ENCODE results near the gene PIK3IP1.
"Not testable (repeated sequence)": the region's sequence is repeated elsewhere in the genome, so short reads cannot be mapped to it uniquely, and the experiment has no call there.

PIK3IP1 gene

GRCh38 chr22:31248965-31249958 lies 43.0 kb downstream of the PIK3IP1 start:
- DNase-seq (ENCODE audit: low read depth), result no peak

DNA sequence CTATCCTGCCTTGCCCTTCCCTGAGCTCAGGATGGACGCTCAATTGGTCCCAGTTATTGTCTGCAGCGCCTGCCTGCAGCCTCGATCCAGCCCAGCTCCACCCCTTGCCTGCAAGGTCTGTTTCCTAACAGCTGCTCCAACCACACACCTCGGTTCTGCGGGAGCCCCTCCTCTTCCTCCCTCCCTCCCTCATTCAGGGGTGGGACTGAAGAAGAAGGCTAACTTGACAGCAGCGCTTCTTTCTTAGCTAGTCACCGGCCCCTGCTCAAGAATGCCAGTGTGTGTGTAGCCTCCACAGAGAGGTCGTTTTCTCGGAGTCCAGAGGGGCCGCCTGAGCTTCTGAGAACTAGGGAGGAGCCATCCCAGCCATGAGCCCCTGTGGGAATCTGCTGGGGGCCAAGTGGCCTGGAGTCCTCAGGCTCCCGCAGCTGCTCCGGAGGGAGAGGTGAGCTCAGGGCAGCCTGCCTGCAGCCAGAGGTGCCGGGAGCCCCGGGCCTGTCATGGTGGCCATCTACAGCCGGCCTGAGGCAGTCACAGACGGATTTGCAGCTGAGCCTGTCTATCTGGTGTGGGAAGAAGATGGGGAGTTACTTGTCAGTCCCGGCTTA lies 44.0 kb downstream of the PIK3IP1 start:
- peak; percentile 42 for DNase-seq (ENCODE audit: low read depth)

- DNase-seq (ENCODE audit: low read depth), result no peak
Observed at GRCh38 chr22:31247726-31248125, 44.6 kb downstream of the PIK3IP1 start.

DNA sequence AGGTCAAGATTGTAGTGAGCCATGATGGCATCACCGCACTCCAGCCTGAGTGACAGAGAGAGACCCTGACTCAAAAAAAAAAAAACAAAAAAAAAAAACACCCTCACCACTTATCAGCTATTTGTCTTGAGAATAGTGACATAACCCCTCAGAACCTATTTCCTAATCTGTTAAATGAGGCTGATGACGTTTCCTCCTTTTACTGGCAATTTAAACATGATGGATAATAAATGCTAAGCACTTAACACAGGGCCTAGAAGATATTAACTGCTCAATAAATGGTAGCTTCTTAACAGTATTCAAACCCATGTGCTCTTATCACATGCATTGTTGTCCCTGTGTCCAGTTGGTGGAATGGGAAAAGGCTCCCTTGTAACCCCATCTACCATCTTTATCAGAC lies 45.6 kb downstream of the PIK3IP1 start:
- no peak for DNase-seq (ENCODE audit: low read depth)

- not testable (repeated sequence) for DNase-seq (ENCODE audit: low read depth)
Observed at GRCh38 chr22:31245998-31246397, 46.3 kb downstream of the PIK3IP1 start.

DNA sequence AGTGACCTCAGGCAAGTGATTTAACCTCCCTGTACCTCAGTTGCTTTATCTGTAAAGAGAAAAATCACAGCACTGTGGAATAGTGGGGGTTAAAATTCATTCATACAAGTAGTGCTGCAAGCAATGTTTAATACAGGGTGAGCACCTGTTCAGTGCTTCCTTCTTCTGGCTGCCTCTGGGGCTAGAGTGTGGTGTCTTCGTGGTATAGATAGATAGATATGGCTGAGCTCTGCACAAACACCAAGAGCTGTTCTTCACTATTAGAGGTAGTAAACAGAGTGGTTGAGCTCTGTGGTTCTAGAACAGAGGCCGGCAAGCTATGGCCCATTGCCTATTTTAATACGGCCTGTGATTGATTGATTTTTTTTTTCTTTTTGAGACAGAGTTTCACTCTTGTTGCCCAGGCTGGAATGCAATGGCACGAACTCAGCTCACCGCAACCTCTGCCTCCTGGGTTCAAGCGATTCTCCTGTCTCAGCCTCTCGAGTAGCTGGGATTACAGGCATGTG lies 47.3 kb downstream of the PIK3IP1 start:
- no peak for DNase-seq (ENCODE audit: low read depth)

DNA sequence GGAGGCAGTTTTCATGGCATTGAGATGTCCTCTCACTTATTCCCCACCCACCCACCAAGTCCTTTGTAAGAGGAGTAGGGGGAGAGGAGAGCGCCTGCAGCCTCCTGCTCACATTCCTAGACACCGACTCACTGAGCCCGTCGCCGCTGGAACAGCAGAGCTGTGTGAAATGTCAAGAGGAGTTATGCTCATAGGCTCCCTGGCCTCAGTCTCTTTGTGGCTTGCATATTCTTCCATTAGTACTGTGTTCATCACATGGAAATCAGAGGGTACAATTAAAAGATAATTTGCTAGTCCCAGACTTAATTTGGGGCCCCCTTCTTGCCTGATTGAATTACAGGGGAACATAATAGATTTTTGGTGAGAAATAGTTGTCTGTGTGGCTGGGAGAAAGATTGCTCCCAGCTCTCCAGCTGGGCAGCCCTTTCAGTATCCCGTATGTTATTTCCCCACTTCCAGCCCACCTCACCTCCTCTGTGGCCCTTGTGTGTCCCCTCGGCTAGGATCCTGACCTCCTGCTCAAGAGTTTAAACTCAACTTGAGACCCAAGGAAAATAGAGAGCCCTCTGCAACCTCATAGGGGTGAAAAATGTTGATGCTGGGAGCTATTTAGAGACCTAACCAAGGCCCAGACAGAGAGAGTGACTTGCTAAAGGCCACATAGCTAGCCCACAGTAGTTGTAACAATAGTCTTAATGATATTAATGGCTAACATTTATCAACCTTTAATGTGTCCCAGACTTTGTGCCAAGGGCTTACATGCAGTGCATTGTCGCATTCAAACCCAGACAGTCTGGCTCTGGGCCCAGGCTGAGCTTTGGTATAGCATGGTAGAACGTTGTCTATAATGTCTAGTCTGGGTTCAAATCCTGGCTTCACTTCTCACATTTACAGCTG lies 48.0 kb downstream of the PIK3IP1 start:
- no peak for DNase-seq (ENCODE audit: low read depth)

GRCh38 chr22:31243339-31244045 lies 48.8 kb downstream of the PIK3IP1 start:
- no peak for DNase-seq (ENCODE audit: low read depth)

- no peak for DNase-seq (ENCODE audit: low read depth)
Observed at GRCh38 chr22:31241936-31242335, 50.4 kb downstream of the PIK3IP1 start.

- DNase-seq (ENCODE audit: low read depth), result no peak
Observed at GRCh38 chr22:31241200-31241599, 51.1 kb downstream of the PIK3IP1 start.

DNA sequence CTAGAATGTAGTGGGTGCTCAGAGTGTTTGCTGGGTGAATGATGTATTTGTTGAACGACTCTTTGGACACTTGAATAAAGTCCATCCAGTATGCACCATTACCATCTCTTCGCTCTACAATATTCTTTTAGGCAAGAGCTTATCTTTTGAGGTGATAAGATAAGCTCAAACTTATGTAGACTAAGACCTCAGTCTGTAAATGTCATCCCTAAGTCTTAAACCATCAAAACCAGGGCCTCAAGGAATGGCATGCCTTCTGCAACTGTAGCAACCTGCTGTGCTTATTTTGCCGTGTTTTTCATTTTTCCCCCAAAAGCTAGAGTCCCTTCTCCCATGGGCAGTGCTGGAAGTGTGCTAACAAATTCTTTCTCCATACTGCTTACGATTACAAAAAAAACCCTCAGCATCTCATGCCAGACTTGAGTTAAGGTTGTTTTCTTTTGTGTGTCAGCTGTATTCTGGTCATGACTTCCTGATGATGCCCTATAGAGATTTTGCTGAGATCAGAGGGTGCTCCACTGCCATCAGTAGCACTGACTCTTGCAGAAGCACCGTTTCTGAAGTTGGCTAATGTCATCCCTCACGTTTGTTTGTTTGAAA lies 52.4 kb downstream of the PIK3IP1 start:
- DNase-seq (ENCODE audit: low read depth), result no peak

DNA sequence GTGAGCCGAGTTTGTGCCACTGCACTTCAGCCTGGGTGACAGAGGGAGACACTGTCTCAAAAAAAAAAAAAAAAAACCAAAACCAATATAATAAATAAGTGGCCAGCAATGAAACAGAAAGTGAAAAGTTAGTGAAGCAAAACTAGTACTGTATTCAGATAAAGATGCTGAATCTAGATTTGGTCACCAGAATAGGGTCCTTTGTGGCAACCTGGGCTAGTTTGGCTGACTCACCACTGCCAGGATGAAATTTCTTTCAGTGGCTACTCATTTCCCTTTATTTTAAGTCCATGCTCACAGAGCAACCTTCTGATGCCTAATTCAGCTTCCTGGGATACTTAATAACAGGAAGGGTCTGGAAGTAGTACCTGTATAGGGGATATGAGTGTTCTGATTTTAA lies 54.2 kb downstream of the PIK3IP1 start:
- no peak for DNase-seq (ENCODE audit: low read depth)

GRCh38 chr22:31236044-31236443 lies 56.2 kb downstream of the PIK3IP1 start:
- DNase-seq (ENCODE audit: low read depth), result not testable (repeated sequence)

GRCh38 chr22:31235081-31235480 lies 57.2 kb downstream of the PIK3IP1 start:
- DNase-seq (ENCODE audit: low read depth), result no peak

DNA sequence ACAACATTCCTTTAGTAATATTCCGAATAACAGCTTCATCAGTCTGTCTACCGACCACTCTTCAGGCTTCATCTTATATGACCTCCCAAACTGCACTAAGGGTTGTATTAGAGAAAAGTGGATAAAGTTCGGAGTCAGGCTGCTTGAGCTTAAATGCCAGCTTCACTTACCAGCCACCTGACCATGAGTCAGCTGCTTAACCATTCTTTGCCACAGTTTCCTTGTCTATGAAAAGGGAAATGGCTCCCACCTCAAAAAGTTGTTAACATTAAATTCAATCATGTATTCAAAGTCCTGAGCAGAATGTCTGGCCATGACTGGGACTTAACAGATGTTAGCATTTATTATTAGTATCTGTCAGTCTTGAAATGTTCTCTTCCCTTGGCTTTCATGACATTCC lies 59.3 kb downstream of the PIK3IP1 start:
- DNase-seq (ENCODE audit: low read depth), result no peak
